Colonic mucosa (tissue), 4 donors: ENCODE measurements around the gene ADARB2. TPM values are rescaled to one million over a fixed set of nuclear protein-coding genes. Genes with fewer than 3 reads are reported as not detected.

Source experiments
- DNase-seq: peaks from one replicate; pipeline ENCODE4 v3.0.0-alpha.2; 2020
- H3K27ac ChIP-seq: fragments of 200-600 bp; one replicate; pipeline ENCODE4 v1.8.0; 2021
- H3K27me3 ChIP-seq: fragments of 200-600 bp; one replicate; pipeline ENCODE4 v1.8.0; 2021
- H3K36me3 ChIP-seq: fragments of 200-600 bp; one replicate; pipeline ENCODE4 v1.8.0; 2021
- H3K4me1 ChIP-seq: fragments of 200-600 bp; one replicate; pipeline ENCODE4 v1.8.0; 2021; ENCODE audit warnings: mild to moderate bottlenecking
- H3K4me3 ChIP-seq: fragments of 200-600 bp; one replicate; pipeline ENCODE4 v1.8.0; 2021
- H3K9ac ChIP-seq, 2 donors: one replicate each; pipeline ENCODE4 v1.7.0; 2013; ENCODE audit warnings: control low read depth in 2 of 2, low read depth in 2 of 2, low read length in 2 of 2
- H3K9me3 ChIP-seq: fragments of 200-600 bp; one replicate; pipeline ENCODE4 v1.8.0; 2021
- CTCF ChIP-seq: fragments of 200-600 bp; IDR thresholded peaks from one replicate; pipeline ENCODE4 v1.8.0; 2022; ENCODE audit warnings: antibody characterized with exemption, mild to moderate bottlenecking
- intact Hi-C: fragments of 100-400 bp; cut with DNase I; formaldehyde crosslinking; loops from one replicate; pipeline ENCODE4 v1.14.1; 2022
- total RNA-seq, 2 donors: library from RNA; stranded (reverse); fragmentation: NEBNext Ultra II Directional in 1 of 2; extraction: Animal tissue kit (Norgen Biotek cat#: 25700) in 1 of 2; gene quantifications; one replicate each; pipeline ENCODE4 v1.2.1, GENCODE V29; 2021
- donor health status: healthy.
- donor health status: DM: no; HTN: no; CAD: no.
- donor health status: DM: no; HTN: no; CAD: no.

The ADARB2 gene
- total RNA-seq, 2 donors from 2014 or later, result 0.19 TPM; not detected in 1

- no peaks in the 10 kb centered on the region for H3K27me3 ChIP-seq
- no peak overlapping the region for H3K27ac ChIP-seq
- no peaks in the 10 kb centered on the region for H3K36me3 ChIP-seq
- H3K9ac ChIP-seq, result no peak overlapping the region
- H3K4me3 ChIP-seq, result no peak overlapping the region
- intact Hi-C loops, result no loop called here
- DNase-seq, result no peak
- H3K4me1 ChIP-seq, result no peaks in the 10 kb centered on the region
- no peak for TF ChIP-seq CTCF
- H3K9me3 ChIP-seq, result no peaks in the 10 kb centered on the region
These were observed 53.7 kb downstream of the ADARB2 start for GRCh38 chr10:1683649-1684048.

- DNase-seq, result no peak
- Histone ChIP-seq H3K27ac (no peak overlapping the region), H3K4me1 (no peaks in the 10 kb centered on the region), H3K9me3 (no peaks in the 10 kb centered on the region), H3K9ac (no peak overlapping the region), H3K4me3 (no peak overlapping the region), H3K36me3 (no peaks in the 10 kb centered on the region), H3K27me3 (no peaks in the 10 kb centered on the region)
- TF ChIP-seq CTCF, result no peak
- intact Hi-C loops, result no loop called here
These were observed 57.3 kb downstream of the ADARB2 start for GRCh38 chr10:1679821-1680650.

- no peak for DNase-seq
- Histone ChIP-seq H3K4me1 (no peaks in the 10 kb centered on the region), H3K4me3 (no peak overlapping the region), H3K9ac (no peak overlapping the region), H3K27me3 (no peaks in the 10 kb centered on the region), H3K36me3 (no peaks in the 10 kb centered on the region), H3K9me3 (no peaks in the 10 kb centered on the region), H3K27ac (no peak overlapping the region)
- TF ChIP-seq CTCF, result no peak
- intact Hi-C loops, result no loop called here
These were observed 59.2 kb downstream of the ADARB2 start for GRCh38 chr10:1678084-1678483.

GRCh38 chr10:1677307-1677939 is 59.9 kb downstream of the ADARB2 start:
- no peak for DNase-seq
- Histone ChIP-seq H3K27ac (no peak overlapping the region), H3K9ac (no peak overlapping the region), H3K4me3 (no peak overlapping the region), H3K4me1 (no peaks in the 10 kb centered on the region), H3K27me3 (no peaks in the 10 kb centered on the region), H3K36me3 (no peaks in the 10 kb centered on the region), H3K9me3 (no peaks in the 10 kb centered on the region)
- intact Hi-C loops, result no loop called here
- TF ChIP-seq CTCF, result no peak

- Histone ChIP-seq H3K4me1 (no peaks in the 10 kb centered on the region), H3K9ac (no peak overlapping the region), H3K27me3 (no peaks in the 10 kb centered on the region), H3K9me3 (no peaks in the 10 kb centered on the region), H3K36me3 (no peaks in the 10 kb centered on the region), H3K4me3 (no peak overlapping the region), H3K27ac (no peak overlapping the region)
- DNase-seq, result no peak
- intact Hi-C loops, result no loop called here
- no peak for TF ChIP-seq CTCF
These were observed 62.8 kb downstream of the ADARB2 start for GRCh38 chr10:1674501-1674900.
